ENCODE measurements around the gene PLIN1. TPM values are rescaled to one million over a fixed set of nuclear protein-coding genes. Genes with fewer than 3 reads are reported as not detected.

Gene PLIN1
- total and polyA plus RNA-seq, 2 experiments from 2014 or later, result 0.21 to 0.90 TPM

DNA sequence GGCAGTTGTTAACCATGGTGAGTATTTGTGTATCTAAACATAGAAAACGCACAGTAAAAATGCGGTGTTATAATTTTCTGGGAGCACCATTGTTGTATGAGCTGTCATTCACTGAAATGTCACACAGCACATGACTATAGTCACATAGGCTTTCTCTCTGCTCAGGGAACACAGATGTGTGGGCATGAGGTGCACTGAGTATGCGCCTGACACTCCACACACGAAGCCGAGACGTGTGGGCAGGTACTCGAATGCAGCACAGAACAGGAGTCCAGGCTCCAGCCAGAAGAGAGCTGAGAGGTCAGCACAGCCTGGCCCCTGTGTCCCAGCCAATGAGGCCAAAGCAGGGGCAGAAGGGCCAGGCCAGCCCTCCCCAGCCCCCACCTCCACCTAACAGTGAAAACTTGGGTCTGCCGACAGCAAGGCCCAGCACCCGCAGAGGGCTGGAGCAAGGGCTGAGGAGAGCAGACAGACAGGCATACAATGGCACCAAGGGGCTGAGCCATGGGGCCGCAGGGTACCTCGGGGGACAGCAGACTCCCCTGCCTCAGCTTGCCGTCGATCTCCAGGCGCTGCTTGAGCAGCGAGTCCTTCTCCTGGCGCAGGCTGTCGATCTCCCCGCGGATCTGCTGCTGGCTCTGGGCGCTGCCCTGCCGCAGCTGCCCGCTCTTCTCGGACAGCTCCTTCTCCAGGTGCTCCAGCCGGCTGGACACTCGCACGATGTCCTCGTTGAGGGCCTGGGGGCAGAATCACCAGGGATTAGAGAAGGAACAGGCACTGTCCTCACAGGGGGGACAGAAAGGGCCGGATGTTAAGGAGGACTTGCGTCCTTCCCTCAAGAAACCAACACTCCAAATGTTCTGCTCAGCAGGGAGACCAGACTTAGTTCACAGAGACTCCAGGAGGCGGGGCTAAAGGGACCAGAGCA lies 47.9 kb downstream of the PLIN1 start:
- Histone ChIP-seq H3K27ac (ENCODE audit: low read depth) (no peak overlapping the region), H3F3A (replicated peaks; ENCODE audit: low read depth) (peaks cover 3% of the 10 kb centered on the region; the same call in 1 of the 2 replicates), H3K4me3 (no peak overlapping the region), H3K36me3 (ENCODE audit: insufficient read depth) (peaks cover 50% of the 10 kb centered on the region), H3K27me3 (ENCODE audit: insufficient read depth) (no peaks in the 10 kb centered on the region), H3K4me2 (no peak overlapping the region), H3K4me1 (ENCODE audit: insufficient read depth) (no peaks in the 10 kb centered on the region), H2AFZ (no peak overlapping the region), H3K9me2 (ENCODE audit: insufficient read depth) (no peaks in the 10 kb centered on the region), H4K20me1 (replicated peaks; ENCODE audit: insufficient read depth) (peaks cover 9% of the 10 kb centered on the region), H3K79me2 (replicated peaks; ENCODE audit: insufficient read depth) (0 out of 2 replicates have a peak, but pooled peaks cover 4% of the 10 kb centered on the region)
- Mint-ChIP-seq H3K9me3 (peaks cover 57% of the 10 kb centered on the region), H3K27me3 (ENCODE audit: insufficient read depth, low read depth, poor library complexity) (peaks cover 39% of the 10 kb centered on the region), H3K36me3 (ENCODE audit: low read depth) (peaks cover 96% of the 10 kb centered on the region), H3K4me3 (no peak overlapping the region), H3K27ac (no peak overlapping the region), H3K4me1 (no peaks in the 10 kb centered on the region)
- peak; percentile 22 for DNase-seq (ENCODE audit: low spot score)
- ATAC-seq, result no peak; the same call in 2 of the 3 replicates
- no peak for TF ChIP-seq ZNF114 (CRISPR knock-in tag; IDR thresholded peaks at IDR 0.05)
- TF ChIP-seq JUNB (IDR thresholded peaks at IDR 0.05; ENCODE audit: unreplicated experiment), result no peak
- TF ChIP-seq, protein P1, sequence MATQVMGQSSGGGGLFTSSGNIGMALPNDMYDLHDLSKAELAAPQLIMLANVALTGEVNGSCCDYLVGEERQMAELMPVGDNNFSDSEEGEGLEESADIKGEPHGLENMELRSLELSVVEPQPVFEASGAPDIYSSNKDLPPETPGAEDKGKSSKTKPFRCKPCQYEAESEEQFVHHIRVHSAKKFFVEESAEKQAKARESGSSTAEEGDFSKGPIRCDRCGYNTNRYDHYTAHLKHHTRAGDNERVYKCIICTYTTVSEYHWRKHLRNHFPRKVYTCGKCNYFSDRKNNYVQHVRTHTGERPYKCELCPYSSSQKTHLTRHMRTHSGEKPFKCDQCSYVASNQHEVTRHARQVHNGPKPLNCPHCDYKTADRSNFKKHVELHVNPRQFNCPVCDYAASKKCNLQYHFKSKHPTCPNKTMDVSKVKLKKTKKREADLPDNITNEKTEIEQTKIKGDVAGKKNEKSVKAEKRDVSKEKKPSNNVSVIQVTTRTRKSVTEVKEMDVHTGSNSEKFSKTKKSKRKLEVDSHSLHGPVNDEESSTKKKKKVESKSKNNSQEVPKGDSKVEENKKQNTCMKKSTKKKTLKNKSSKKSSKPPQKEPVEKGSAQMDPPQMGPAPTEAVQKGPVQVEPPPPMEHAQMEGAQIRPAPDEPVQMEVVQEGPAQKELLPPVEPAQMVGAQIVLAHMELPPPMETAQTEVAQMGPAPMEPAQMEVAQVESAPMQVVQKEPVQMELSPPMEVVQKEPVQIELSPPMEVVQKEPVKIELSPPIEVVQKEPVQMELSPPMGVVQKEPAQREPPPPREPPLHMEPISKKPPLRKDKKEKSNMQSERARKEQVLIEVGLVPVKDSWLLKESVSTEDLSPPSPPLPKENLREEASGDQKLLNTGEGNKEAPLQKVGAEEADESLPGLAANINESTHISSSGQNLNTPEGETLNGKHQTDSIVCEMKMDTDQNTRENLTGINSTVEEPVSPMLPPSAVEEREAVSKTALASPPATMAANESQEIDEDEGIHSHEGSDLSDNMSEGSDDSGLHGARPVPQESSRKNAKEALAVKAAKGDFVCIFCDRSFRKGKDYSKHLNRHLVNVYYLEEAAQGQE (IDR thresholded peaks at IDR 0.05; ENCODE audit: unreplicated experiment), result no peak
- TF ChIP-seq POLR2AphosphoS5 (IDR thresholded peaks at IDR 0.05; ENCODE audit: low read depth), result no peak
- TF ChIP-seq EZH2 (IDR thresholded peaks at IDR 0.05; ENCODE audit: low read depth, unreplicated experiment), result no peak
- TF ChIP-seq, protein P2, sequence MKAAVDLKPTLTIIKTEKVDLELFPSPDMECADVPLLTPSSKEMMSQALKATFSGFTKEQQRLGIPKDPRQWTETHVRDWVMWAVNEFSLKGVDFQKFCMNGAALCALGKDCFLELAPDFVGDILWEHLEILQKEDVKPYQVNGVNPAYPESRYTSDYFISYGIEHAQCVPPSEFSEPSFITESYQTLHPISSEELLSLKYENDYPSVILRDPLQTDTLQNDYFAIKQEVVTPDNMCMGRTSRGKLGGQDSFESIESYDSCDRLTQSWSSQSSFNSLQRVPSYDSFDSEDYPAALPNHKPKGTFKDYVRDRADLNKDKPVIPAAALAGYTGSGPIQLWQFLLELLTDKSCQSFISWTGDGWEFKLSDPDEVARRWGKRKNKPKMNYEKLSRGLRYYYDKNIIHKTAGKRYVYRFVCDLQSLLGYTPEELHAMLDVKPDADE (IDR thresholded peaks at IDR 0.05), result no peak
- TF ChIP-seq ZNF331 (CRISPR knock-in tag; IDR thresholded peaks at IDR 0.05; ENCODE audit: low read depth), result no peak
- TF ChIP-seq CREB1 (CRISPR knock-in tag; IDR thresholded peaks at IDR 0.05; ENCODE audit: low read depth), result no peak
- TF ChIP-seq, protein P3, sequence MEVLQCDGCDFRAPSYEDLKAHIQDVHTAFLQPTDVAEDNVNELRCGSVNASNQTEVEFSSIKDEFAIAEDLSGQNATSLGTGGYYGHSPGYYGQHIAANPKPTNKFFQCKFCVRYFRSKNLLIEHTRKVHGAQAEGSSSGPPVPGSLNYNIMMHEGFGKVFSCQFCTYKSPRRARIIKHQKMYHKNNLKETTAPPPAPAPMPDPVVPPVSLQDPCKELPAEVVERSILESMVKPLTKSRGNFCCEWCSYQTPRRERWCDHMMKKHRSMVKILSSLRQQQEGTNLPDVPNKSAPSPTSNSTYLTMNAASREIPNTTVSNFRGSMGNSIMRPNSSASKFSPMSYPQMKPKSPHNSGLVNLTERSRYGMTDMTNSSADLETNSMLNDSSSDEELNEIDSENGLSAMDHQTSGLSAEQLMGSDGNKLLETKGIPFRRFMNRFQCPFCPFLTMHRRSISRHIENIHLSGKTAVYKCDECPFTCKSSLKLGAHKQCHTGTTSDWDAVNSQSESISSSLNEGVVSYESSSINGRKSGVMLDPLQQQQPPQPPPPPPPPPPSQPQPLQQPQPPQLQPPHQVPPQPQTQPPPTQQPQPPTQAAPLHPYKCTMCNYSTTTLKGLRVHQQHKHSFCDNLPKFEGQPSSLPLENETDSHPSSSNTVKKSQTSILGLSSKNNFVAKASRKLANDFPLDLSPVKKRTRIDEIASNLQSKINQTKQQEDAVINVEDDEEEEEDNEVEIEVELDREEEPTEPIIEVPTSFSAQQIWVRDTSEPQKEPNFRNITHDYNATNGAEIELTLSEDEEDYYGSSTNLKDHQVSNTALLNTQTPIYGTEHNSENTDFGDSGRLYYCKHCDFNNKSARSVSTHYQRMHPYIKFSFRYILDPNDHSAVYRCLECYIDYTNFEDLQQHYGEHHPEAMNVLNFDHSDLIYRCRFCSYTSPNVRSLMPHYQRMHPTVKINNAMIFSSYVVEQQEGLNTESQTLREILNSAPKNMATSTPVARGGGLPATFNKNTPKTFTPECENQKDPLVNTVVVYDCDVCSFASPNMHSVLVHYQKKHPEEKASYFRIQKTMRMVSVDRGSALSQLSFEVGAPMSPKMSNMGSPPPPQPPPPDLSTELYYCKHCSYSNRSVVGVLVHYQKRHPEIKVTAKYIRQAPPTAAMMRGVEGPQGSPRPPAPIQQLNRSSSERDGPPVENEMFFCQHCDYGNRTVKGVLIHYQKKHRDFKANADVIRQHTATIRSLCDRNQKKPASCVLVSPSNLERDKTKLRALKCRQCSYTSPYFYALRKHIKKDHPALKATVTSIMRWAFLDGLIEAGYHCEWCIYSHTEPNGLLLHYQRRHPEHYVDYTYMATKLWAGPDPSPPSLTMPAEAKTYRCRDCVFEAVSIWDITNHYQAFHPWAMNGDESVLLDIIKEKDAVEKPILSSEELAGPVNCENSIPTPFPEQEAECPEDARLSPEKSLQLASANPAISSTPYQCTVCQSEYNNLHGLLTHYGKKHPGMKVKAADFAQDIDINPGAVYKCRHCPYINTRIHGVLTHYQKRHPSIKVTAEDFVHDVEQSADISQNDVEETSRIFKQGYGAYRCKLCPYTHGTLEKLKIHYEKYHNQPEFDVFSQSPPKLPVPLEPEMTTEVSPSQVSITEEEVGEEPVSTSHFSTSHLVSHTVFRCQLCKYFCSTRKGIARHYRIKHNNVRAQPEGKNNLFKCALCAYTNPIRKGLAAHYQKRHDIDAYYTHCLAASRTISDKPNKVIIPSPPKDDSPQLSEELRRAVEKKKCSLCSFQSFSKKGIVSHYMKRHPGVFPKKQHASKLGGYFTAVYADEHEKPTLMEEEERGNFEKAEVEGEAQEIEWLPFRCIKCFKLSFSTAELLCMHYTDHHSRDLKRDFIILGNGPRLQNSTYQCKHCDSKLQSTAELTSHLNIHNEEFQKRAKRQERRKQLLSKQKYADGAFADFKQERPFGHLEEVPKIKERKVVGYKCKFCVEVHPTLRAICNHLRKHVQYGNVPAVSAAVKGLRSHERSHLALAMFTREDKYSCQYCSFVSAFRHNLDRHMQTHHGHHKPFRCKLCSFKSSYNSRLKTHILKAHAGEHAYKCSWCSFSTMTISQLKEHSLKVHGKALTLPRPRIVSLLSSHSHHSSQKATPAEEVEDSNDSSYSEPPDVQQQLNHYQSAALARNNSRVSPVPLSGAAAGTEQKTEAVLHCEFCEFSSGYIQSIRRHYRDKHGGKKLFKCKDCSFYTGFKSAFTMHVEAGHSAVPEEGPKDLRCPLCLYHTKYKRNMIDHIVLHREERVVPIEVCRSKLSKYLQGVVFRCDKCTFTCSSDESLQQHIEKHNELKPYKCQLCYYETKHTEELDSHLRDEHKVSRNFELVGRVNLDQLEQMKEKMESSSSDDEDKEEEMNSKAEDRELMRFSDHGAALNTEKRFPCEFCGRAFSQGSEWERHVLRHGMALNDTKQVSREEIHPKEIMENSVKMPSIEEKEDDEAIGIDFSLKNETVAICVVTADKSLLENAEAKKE (CRISPR knock-in tag; IDR thresholded peaks at IDR 0.05), result no peak
- TF ChIP-seq NANOG (IDR thresholded peaks at IDR 0.05; ENCODE audit: borderline replicate concordance), result no peak
- no peak for TF ChIP-seq STAT1 (IDR thresholded peaks at IDR 0.05; ENCODE audit: unreplicated experiment)
- TF ChIP-seq, protein P4, sequence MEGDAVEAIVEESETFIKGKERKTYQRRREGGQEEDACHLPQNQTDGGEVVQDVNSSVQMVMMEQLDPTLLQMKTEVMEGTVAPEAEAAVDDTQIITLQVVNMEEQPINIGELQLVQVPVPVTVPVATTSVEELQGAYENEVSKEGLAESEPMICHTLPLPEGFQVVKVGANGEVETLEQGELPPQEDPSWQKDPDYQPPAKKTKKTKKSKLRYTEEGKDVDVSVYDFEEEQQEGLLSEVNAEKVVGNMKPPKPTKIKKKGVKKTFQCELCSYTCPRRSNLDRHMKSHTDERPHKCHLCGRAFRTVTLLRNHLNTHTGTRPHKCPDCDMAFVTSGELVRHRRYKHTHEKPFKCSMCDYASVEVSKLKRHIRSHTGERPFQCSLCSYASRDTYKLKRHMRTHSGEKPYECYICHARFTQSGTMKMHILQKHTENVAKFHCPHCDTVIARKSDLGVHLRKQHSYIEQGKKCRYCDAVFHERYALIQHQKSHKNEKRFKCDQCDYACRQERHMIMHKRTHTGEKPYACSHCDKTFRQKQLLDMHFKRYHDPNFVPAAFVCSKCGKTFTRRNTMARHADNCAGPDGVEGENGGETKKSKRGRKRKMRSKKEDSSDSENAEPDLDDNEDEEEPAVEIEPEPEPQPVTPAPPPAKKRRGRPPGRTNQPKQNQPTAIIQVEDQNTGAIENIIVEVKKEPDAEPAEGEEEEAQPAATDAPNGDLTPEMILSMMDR (conservative IDR thresholded peaks at IDR 0.05; ENCODE audit: low read depth in 2 of 2), result no peak
- no peak for TF ChIP-seq EZH2phosphoT487 (IDR thresholded peaks at IDR 0.05; ENCODE audit: unreplicated experiment)

Data from GM23338 (cell line).